Measurements from ENCODE around the gene SLC5A5.

The SLC5A5 gene

DNA sequence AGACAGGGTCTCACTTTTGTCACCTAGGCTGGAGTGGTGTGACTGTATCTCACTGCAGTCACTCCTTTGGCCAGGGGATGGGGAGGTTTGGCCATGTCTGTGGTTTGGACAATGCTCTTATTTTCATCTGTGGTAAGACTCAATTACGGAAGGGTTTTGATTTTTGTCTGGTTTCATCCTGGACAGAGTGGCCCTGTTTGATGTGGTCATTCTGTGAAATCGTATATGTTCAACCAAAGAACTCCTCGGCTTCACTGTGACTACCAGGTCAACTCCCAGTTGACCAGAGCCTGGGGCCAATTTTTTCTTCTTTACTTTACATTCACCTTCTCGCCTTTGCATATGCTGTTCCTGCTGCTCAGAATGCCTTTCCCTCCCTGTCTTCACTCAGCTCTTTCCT, 54.3 kb downstream of the SLC5A5 start:
- no peak for DNase-seq

DNA sequence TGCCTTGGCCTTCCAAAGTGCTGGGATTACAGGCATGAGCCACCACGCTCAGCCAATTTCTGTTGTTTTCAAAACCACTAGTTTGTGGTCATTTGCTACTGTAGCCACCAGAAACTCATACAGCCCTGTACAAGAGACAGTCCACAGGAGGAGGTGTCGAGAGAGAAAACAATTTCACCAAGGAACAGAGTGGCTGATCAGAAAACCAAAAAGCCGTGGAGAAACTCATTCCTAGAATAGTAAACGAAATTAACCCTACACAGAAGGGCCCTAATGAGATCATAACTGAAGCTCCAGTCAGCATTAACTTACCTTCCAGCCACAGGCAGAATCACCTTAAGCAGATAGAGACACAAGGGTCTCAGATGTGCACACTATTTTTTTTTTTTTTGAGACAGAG, 57.3 kb downstream of the SLC5A5 start:
- DNase-seq: no peak

DNA sequence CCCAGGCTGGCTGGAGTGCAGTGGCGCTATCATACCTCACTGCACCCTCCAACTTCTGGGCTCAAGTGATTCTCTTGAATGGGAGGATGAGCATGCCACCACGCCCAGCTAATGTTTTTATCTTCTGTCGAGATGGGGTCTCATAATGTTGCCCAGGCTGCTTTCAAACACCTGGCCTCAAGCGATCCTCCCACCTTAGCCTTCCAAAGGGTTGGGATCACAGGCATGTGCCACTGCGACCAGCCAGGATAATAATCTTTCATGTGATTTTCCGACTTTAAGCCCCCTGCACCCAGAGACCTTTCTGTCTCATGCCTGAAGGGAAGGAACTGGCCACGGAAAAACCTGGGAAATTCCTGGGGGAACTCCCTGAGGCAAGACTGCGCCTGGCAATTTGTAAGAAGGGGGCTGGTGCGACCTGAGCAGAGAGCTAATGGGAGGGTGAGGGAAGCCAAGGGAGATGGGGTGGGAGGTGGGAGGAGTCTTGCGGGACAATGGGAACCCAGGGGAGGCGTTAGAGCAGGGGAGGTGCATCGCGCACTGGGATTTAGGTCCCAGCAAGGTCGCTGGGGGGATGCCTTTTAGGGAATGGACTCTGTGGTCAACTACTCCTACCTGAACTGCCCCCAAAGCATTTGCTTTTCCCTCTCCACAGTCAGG, 59.9 kb downstream of the SLC5A5 start:
- DNase-seq: no peak

DNA sequence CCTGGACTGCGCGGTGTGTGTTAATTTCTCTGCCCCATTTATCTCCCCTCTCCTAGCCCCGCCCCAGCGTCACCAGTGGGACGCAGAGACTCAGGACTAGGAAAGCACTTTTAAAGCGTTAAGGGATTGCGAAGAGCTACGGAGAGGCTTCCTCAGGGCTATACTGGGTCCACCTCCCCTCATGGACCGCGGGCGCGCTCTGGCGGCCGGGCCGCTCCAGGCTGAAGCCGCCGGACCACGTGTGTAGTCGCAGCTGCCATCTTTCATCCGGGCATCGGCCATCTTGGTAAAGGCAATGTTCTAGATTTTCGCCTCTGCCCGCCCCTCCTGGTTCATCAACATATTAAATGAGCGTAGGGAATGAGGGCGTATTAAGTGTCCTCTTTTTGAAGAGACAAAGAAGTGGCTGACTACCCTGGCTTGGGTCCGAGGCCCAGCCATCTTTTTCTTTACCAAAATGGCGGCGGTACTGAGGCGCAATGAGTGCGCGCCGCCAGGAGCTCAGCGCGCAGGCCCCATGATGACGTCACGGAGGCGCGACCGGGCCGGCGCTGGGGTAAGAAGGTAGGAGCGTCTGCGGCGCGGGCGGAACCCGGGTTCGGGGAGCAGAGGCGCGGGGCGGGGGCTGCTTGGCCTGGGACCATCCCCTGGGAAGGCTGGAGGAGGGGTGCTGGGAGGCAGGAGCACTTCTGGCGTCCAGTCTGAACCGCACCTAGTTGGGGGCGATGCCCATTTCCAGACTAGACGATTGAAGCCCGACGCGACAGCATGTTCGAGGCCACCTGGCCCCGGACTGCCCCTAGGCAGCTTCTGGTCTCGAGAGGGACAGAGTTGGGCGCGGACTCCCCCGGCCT, 61.0 kb downstream of the SLC5A5 start, which contains the start of gene CCDC124:
CCDC124 (plus strand) TSS at position 531 of the 854 bp plus-strand sequence. CDS start 3,406 bp downstream, outside the sequence.
- DNase-seq: peak; percentile 90 to 91

DNA sequence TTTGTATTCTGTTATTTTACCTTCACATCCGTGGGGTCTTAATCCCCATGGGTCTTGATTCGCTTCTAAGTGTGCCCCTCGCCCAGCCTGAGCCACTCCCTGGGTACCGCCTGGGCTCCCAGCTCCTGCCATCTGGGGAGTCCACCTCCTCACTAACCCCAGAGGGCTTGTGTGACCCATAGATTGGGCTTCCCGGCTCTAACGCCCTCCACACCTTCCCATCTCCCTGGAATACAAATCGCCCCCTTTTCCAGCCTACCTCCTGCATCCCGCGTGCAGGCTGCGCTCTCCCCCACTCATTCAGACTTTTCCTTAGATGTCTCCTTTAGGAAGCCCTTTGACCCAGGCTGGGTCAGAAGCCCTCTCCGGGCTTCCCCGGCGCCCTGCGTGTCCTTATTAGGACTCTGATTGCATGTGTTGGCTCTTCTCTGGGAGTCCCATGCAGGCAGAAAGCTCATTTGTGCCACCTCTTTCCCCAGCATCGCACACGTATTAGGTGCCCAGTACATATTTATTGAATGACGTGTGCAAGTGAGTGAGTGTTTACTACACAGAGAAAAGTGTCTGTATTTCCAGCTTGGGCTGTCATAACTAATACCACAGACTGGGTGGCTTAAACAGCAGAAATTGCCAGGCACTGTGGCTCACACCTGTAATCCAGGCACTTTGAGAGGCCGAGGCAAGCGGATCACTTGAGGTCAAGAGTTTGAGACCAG, 61.8 kb downstream of the SLC5A5 start:
- DNase-seq: no peak

DNA sequence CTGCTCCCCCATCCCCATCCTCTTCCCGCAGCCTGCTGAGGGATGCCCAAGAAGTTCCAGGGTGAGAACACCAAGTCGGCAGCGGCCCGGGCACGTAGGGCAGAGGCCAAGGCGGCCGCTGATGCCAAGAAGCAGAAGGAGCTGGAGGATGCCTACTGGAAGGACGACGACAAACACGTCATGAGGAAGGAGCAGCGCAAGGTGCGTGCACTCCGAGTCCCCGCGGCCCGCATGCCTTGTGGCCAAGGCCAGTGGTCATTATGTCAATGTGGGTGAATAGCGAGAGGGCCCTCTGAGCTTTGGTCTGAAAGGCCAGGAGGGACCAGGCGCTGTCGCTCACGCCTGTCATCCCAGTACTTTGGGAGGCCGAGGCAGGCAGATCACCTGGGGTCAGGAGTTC, 64.6 kb downstream of the SLC5A5 start:
- DNase-seq: no peak

DNA sequence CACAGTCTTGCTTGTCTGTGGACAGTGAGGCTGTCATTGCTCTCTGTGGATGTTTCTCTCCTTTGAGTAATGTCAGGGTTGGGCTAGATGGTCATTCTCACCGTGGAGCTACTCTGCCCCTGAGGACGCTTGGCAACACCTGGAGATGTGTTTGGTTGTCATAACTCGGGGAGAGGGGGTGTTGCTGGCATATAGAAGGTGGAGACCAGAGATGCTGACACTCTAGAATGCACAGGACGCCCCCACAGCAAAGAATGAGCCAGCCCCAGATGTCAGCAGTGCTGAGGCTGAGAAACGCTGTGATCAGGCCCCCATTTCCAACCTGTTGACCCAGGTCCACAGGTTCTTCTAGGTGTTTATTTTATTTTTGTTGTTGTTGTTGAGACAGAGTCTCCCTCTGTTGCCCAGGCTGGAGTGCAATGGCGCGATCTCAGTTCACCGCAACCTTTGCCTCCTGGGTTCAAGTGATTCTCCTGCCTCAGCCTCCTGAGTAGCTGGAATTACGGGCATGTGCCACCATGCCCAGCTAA, 65.7 kb downstream of the SLC5A5 start:
- no peak for DNase-seq

DNA sequence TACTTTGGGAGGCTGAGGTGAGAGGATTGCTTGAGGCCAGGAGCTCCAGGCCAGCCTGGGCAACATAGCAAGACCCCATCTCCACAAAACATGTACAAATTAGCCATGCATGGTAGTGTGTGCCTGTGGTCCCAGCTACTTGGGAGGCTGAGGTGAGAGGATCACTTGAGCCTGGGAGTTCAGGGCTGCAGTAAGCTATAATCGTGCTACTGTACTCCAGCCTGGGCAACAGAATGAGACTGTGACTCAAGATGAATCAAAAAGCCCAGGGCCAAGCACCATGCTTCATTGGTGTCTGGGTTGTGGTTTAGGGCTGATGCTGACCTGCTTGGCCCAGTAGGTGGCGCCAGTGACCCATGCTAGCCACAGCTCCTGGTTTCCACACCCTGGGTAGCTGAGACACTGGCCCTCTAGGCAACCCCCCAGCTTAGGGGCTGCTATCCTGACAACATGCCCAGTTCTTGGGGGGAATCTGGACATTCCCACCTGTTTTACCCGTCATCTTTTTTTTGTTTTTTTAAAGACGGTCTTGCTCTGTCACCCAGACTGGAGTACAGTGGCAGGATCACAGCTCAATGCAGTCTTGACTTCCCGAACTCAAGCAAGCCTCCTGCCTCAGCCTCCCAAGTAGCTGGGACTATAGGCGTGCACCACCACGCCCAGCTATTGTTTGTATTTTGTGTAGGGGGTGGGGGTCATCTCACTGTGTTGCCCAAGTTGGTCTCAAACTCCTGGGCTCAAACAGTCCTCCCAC, 66.5 kb downstream of the SLC5A5 start:
- peak; percentile 80 to 84 for DNase-seq

DNA sequence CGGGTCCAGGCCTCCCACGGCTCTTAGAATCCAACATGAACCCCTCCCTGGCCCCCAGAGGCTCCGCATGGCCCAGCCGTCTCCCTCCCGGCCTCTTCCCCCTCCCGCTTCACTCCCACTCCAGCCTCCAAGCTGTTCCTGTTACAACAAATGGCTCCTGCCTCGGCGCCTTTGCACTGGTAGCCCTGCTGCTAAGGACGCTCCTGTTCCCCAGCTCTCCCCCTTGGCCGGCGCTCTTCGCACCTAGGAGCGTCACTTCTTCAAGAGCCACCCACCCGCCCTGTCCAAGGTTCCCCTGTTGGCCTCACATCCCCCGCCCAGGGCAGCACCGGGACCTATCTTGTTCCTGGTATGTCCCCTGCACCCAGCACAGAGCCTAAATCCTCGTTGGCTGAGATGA, 70.4 kb downstream of the SLC5A5 start:
- DNase-seq: no peak

DNA sequence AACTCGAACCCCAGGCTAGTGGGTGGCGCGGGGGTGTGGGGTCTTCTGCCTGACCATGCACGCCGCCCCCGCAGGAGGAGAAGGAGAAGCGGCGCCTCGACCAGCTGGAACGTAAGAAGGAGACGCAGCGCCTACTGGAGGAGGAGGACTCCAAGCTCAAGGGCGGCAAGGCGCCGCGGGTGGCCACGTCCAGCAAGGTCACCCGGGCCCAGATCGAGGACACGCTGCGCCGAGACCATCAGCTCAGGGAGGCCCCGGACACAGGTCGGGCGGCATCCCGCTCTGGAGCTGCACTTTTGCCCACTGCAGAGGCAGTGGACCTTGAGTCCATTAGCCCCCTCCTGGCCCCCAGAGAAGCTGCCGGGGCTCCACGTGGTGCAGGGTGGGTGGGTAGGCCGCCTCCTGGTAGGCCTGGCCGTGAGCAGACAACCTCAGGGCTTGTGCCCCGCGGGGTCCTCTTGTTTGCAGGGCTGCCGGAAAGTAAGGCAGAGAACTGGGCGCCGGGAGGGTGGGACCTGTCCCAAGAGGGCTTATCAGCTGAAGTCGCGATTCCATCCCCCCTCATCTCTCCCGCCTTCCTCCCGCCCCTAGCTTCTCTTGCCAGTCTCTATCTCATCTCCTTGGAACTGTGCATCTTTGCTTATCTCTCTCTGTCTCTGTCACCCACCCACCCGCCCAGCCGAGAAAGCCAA, 71.0 kb downstream of the SLC5A5 start:
- DNase-seq: no peak

DNA sequence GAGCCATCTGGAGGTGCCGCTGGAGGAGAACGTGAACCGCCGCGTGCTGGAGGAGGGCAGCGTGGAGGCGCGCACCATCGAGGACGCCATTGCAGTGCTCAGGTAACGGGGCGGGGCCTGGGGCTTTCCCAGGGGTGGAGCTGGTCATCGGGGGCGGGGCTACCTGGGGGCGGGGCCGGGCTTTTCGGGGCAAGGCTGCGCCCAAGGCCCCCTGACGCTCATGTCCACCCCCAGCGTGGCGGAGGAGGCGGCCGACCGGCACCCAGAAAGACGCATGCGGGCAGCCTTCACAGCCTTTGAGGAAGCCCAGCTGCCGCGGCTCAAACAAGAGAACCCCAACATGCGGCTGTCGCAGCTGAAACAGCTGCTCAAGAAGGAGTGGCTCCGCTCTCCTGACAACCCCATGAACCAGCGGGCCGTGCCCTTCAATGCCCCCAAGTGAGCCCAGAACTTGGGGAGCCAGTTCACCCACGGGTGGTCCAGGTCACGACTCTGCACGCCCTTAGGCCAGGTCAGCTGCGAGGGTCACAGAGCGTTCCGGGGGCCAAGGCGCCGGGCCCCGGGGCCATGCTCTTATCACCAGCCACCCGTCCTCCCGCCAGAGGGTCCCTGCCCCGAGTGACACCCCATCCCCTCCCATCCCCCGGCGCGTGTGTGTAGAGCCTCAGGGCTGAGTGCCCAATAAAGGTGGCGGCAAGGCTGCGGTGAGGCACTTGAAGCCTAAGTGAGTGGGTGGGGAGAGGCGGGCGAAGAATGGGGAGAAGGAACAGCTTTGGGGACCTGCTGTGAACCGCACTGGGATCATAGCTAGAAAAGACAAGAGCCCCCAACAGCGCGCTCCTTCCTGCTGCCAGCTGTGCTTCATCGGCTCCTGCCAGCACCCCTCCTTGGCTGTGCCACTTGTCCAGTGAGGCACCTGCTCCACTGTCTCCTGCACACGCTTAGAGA, 71.8 kb downstream of the SLC5A5 start:
- no peak for DNase-seq

DNA sequence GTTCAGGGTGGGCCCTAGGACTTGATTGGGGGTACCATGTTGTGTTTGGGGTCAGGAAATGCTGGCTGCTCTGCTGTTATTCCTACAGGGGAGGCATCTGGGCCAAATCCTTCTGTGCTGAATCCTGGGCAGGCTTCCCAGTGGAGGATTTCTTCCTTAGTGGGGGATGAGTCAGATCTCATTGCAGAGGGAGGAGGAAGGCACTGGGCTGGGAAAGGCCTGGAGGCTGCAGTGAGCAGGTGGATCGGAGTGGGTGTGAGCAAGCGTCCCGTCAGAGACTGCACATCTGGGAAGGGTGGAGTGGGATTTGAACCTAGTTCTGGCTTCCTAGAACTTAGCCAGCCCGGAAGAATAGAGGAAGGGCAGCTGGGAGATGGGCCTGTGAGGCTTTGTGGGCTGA, 72.6 kb downstream of the SLC5A5 start:
- no peak for DNase-seq

Data from activated CD4-positive, alpha-beta T cell treated with anti-CD3 and anti-CD28 coated beads for 4 hours (primary cell).